ENCODE results near the gene RELT.

The RELT gene

DNA sequence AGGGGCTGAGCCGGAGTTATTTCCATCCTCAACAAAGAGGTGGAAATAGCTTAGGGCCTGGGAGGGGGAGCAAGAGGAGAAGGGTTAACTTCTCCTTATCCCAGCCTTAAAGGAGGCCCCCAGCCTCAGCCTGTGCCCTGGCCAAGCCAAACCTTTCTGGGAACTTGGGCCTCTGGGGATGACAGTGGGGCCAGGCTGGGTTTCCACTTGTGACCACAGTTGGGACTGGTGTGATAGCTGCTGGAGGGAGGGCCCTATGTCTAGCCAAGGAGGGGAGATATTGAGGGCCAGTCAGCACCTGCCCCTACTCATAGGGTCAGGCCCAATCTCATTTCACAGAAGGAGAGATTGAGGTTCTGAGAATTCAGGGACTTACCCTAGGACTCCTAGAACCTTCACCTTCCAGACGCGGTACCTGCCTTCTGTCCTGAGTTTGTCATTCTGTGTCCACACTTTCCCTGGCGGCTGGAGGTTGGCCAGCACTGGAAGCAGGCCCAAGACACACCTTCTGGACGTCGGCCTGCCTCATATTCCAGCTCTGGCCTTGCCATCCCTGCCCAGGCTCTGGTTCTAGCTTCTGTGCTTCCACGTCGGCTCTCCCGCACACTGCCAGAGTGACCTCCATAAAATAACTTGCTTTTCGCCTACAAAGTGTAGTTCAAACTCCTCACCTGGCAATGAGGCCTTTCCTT, 3.1 kb downstream of the RELT start:
- no peak for DNase-seq

DNA sequence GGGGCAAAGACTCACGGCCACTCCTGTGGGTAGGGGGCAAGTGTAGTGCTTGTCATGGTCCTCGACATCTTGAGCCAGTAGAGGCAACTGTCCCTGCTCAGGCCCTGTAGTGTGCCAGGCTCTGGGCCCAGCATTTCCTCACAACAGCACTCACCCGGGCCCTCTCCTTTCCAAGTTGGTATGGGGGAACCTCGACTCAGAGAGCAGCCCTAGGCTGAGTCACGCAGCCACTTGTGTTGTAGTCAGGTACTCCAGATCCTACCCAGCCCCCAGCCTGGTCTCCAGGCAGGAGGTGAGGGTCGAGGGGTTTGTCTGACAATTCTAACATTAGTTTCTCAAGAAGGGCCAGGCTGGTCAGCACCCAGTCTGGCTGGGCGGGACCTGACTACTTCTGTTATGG, 4.1 kb downstream of the RELT start:
- no peak for DNase-seq

DNA sequence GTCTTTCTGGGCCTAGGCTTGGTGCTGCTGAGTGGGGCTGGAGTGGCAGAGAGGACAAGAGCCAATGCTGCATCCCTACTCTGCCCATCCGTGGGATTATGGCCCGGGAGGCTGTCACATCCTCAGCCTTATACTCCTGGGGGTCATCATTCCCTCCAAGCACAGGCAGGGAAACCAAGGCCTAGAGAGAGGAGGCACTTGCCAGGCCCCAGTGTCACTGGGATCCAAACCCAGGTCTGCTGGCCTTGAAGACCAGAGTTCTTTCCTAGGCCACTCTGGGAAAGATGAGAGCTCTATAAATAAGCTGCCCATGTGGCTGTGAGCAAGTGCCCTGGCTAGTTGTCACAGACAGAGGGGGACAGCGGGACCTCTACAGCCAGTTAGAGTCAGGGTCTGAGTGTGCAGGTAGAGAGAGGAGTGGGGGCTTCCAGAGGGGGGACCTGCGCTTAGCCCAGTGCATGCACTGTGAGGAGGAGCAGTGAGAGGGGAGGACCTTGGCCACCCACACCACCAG, 4.8 kb downstream of the RELT start:
- no peak for DNase-seq

DNA sequence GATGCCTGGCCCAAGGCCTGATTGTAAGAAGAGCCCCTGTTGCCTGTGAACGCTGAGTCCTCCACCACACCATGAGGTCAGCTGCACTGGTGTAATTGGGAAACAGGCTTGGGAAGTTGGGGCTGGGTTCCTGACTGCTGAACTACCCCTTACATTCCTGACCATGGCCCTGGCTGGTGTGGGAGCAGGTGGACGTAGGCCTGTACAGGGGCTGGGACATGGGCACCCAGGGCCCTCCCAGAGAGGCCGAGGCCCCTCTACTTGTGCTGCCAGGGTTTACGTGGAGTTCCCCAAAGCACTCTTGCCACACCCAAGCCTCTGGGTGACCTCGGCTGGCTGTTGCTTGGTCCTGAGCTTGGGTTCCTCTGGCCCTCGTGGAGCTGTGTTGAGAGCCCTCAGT, 5.4 kb downstream of the RELT start:
- DNase-seq: no peak

DNA sequence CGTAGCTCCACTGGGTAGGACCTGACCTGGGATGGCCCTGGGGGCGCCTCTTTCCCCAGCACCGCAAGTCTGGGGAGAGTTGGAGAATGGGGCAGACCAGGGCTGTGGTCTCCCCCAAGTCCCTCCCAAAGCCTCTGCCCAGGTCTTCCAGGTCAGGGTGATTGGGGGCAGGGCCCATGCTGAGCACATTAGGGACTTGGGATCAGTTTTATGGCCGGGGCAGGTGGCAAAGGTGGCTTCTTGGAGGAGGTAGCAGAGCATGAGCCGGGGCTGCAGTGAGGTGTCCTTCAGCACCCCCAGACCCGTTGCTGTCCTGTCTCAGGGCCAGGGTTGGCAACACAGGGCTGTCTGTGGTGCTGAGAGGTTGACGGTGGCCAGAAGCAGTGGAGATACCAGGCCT, 6.0 kb downstream of the RELT start:
- DNase-seq: no peak

DNA sequence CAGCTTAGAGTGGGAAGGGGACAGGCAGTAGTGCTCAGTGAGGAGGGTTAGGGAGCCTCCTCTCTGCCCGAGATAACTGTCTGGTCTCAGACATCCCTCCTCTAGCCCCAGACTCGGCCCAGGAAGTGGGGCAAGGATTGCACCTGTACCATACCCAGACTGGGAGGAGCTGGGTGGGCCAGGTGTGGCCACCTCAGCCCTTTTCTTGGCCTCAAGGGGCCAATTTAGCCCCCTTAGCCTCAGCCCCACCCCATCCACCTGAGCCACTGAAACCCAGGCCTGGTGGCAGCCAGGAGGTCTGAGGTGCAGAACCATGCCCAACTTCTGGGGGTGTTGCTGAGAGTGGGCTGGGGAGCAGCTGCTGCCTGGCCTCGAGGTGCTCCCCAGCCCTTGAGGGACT, 6.5 kb downstream of the RELT start:
- DNase-seq: no peak

DNA sequence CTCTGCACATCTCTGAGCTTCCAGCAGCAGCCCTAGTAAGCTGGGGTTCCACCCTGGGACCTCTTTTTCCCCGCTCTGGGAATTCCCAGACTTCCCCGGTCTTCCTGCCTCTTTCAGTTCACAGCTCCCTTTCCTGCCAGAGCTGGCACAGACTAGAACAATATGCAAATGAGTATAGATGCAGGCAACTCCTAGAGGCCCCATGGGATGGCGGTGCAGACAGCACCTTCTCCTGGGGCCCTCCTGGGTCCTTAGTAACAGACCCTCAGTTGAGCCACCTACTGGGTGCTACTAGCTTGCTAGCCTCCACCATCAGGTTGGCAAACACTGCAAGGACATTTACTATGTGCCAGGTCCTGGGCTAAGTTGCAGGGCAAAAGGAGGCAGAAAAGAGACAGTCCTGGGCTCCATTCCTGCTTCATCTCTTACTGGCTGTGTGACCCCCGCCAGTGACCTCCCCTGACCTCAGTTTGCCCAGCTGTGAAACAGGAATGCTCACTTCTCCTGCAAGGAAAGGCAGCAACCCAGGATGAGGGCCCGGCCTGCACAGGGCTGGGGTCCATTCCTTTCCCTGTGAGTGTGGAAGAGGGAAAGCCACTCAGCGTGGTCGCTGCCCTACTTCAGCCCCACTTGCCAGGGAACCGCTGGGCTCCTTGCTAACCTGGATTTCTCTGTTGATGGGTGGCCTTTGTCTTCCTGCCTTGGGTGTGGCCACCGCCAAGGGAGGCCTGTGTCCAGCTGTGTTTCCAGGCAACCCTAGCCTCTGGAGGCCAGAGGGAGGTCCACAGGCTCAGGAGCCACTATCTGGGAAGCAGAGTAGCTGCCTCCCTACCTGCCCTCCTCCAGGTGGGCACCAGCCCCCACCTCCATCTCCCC, 7.3 kb downstream of the RELT start:
- DNase-seq: no peak

DNA sequence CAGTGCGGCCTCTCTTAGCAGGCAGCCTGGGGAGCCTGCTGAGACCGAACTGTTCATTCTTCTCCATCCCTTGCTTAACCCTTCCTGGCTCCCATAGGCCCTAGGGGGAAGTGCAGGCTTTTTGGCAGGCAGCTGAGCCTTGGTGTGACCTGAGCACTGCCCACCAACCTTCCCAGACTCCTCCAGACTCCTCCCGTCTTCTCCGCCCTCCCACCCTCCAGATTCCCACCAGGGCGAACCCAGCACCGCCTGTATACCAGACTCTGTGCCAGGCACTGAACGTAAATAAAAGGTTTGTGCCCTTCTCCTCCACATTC, 7.9 kb downstream of the RELT start:
- DNase-seq: no peak

DNA sequence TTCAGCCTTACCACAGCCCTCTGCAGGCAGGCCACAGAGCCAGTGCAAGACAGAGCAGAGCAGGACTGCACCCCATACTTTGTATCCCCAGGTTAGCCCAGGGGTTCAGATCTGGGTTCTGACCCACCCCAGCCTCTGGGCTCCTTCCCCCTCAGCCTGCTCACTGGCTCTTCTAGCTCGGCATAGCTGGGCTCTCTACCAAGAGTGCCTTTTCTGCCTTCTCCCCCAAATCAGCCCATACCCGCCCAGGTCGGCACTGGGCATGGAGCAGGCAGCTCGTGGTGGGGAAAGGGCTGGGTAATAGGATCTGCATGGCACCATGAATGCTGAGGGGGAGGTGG, 8.3 kb downstream of the RELT start:
- DNase-seq: no peak

DNA sequence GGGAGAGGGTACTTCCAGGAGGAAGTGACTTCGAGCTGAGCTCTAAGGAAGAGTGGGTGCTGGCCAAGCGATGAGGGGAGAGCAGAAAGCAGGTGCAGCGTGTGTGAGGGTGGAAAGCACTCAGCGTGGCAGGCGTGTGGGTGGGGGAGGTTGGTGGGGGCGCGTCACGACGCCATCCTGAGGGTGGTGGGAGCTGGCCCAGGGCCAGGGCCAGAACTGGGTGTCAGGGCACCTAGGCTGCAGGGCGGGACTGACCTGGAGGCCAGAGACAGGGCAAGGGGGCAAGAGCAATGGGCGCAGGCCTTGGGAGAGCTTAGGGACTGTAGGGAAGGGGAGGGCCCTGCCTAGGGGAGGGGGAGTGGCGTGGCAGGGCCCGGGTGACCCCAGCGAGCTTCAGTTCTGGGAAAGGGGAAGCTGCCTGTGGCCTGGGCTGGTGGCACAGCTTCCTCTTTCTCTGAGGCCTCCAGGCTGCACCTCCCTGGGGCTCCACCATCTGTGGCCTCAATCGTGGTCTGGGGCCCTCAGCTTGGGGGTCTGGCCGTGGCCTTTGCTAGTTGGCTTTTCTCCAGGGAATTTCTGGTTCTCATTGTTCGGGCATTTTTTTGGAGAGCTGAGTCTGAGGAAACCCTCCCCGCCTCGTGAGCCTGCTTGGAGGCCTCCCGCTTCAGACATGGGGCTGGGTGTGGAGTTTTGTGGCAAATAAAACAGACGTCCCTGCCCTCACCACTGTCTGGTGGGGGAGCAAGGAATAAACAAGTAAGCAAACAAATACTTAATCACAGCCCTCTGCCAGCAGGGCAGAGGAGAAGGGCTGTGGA, 8.9 kb downstream of the RELT start:
- DNase-seq: no peak

DNA sequence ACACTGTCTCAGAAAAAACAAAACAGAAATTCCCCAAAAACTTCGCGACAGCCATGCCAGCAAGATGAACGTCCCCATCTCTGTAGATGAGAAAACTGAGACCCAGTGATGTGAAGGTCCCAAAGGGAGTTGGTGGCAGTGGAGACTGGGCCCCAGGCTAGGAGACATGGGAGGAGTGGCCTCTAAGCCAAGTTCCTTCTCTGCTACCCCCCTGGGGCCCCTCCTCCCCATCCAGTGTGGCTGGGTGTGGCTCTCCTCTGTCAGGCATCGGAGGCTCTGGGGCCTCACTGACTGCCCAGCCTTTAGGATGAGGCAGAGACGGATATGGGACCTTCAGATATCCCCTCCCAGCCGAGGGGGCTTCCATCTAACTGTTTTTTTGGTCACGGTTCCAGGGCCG, 9.8 kb downstream of the RELT start:
- DNase-seq: no peak

DNA sequence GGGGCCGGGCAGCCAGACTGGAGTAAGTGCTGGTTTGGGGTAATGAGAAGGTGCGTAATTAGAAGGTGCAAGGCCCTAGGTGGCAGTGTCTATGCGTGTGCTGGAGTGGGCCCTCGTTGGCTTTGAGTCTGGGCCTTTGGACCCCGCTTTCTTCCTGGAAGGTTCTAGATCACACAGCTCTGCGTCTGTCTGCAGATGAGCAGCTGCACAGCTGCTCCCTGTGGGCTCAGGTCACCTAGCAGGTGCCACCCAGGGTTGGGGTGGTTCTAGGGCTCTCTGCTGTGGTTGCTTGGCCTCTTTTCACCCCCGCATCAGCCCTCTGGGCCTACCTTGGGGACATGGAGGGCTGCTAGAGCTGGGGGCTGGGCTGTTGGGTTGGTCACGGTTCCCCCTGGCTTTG, 10.3 kb downstream of the RELT start:
- no peak for DNase-seq

DNA sequence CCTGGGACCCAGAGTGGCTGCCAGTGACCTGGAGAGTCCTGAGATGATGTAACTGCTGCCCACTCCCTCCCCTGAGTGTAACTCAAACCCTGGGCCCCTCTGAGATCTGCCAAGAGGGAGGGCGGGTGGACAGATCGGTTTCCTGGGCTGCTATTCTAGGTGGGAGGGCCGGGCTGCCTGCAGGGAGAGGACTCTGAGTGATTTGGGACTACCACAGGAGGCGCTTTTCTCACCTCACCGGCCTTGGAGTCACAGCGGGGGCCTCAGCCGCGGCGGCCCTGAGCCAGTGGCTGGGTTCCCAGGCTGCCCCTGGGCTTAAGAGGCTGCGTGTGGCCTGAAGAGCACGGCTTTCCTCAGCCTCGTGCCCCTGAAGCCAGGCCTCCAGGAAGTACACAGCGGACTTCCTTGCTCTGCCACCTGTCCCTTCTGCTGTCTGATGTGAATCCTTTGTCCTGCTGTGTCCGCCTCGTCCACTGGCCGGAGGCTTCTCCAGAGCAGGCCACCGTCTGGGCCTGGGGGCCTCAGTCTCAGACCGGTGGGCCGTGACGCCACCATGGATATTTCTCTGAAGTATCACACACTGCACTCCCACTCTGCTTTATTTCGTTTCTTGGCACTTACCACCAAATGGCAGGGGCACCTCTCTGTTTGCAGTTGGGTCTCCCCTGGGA, 11.5 kb downstream of the RELT start:
- no peak for DNase-seq

DNA sequence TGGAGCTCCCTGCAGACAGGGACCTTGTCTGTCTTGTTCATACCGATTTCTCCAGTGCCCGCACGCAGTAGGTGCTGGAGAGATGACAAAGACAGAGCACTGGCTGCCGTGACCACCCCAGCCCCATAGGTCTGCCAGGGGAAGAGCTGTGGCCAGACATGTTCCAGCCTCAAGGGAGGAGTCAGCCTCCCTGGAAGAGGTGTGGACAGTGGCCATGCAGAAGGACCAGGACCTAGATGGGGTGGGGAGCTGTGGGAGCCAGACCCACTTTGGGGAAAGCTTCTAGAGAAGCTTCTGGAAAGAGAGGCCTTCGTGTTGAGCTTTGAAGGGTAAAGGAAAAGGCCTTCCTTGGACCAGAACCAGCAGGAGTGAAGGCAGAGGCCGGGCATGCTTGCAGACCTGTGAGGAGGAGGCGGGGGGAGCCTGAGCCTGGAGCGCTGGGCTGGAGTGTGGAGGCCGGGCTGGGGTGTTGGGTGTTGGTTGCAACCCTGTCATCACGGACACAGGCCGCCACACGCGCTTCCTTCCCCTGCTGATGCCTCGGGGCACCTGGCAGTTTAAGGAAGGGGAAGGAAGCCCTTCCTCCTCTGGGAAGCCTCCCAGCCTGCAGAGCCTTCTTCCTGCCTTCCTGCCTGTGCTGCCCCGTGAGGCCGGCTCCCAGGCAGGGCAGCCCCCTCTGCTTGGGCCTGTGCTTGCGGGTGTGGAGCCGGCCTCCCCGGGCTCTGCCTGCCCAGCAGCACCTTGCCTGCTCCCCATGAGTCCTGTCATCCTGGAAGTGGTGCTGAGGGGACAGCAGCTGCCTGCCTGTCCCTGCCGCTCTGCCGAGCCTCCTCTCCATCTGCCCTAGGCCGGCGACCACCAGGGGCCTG, 12.3 kb downstream of the RELT start:
- no peak for DNase-seq

DNA sequence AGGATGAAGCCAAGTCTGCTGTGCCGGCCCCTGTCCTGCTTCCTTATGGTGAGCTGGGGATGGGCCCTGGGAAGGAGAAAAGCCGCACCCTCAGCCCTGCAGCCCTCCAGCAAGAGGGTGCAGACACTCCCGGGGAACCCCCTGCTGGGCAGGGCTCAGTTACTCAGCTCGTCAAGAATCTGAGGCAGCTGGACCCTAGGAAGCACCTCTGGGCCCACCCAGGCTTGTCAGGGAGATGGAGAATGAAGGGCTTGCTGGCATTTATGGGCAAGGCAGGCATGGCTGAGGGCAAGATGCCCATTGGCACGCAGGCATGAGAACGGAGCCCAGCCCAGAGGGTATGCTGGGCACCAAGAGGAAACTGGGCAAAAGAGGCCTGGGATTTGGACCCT, 12.9 kb downstream of the RELT start:
- no peak for DNase-seq

DNA sequence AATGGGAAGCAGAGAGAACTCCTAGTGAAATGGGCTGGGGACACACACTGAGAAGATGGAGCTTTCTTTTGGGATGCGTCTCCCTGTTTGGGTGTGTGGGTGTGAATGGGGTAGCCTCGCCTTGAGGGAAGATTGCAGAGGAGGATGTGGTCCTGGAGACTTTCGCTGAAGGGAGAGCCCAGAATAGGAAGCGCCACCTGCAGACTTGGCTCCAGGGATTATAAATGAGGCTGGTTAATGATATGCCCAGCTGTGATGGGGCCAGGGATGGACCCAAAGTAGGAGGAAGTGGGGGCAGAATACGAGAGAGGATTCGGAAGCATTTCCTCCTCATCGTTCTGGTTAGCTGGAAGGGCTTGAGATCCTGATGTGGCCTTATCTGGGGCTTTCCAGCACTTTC, 13.7 kb downstream of the RELT start:
- DNase-seq: no peak

DNA sequence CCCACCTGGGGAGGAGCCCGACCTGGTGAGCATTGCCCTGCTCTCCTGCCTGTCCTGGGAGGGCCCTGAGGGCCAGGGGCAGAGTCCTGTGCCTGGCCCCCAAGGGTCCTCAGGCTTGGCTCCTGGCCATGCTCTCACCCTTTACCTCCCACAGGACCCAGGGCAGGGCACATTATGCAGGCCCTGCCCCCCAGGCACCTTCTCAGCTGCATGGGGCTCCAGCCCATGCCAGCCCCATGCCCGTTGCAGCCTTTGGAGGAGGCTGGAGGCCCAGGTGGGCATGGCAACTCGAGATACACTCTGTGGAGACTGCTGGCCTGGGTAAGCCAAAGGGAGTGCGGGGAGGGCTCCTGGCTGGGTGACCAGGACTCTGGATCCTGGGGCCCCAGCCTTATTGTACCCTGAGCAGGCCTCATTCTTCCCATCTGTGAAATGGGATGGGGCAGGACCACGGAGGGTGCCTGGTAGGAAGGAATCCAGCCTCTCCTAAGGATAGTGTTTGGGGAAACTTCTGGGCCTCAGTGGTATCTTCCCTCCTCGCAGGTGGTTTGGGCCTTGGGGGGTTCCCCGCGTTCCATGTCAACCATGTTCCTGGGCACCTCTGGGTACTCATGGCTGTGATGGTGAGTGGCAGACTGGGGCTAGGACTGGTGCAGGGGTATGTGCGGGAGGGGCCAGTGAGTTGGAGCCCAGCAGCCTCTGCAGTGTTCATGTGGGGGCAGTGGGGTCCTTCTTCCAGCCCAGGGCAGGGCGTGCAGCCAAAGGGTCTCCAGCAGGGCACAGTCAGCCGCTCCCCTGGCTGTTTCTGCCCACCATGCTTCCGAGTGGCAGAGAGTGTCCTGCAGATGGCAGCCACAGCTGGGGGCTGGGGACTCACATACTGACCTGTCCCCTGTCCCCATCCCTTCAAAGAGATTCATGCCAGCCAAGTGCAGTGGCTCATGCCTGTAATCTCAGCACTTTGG, 14.7 kb downstream of the RELT start:
- no peak for DNase-seq

DNA sequence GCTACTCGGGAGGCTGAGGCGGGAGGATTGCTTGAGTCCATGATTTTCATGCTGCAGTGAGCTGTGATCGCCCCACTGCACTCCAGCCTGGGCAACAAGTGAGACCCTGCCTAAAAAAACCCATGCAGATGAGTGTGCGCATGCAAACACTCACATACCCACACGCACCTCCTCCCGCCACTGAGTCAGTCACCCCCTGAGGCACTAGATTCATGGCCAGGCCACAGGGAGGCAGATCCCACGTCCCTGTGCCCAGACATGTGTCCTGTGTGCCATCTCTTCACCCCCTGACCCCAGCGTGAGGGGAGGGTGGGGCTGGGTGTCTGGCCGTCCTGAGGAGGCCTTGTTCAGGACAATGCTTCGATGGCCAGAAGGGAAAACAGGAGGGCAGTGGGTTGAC, 15.5 kb downstream of the RELT start:
- no peak for DNase-seq

DNA sequence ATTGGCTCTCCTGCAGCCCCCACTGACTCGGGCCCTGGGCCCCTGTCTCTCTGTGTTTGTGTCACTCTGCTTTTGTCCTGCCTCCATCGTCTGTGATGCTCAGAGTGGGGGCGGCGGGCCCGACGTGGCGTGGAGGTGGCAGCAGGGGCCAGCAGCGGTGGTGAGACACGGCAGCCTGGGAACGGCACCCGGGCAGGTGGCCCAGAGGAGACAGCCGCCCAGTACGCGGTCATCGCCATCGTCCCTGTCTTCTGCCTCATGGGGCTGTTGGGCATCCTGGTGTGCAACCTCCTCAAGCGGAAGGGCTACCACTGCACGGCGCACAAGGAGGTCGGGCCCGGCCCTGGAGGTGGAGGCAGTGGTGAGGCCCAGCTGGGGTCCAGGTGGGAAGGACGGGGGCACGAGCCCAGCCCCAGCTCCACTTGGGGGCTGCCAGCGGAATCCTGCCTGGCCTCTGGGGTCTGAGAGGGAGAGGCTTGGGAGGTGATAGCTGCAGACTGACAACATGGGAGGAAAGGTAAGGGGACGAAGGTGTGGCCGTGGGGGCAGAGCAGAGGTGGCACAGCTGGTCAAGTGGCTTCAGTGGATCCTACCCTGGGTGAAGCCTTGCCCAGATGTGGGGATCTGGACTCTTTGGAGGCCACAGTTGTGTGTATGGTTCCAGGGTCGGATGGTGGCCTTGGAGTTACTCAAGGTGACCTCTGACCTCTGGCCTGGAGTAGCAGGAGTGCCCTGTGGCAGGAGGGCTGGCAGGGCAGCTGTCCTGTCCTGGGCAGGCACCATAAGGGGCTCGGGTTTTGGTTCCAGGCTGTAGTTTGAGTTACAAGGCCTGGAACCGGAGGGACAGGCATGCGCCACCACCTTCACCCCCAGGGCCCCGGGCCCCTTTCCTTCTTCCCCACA, 16.2 kb downstream of the RELT start:
- DNase-seq: no peak

DNA sequence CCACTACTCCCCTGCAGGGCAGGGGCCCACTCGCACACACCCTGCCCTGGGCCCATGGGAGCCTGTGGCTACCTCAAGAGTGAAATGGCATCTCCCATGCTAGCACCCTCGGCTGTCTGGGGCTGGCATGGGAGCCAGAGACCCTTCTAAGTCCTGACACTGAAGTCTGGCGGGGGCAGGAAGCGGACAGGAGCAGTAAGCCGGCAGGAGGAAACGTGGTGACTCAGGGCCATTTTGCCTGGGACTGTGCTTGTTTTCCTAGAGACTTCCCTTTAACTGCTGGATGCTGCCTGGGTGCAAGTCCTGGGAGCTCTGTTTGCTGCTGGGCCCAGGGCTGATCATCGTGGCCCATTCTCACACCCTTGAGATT, 16.8 kb downstream of the RELT start:
- no peak for DNase-seq

All from NCI-H1694 treated with DMSO at 0.1 percent for 48 hours (cell line).